ENCODE data around the gene HSPB9. TPM values are rescaled to one million over a fixed set of nuclear protein-coding genes. Genes with fewer than 3 reads are reported as not detected.

HSPB9 gene
- total and polyA plus RNA-seq, 2 donors (not counting 3 experiments of a cell fraction or from before 2014, with no cell fraction given) = not detected

- TF ChIP-seq FOS (IDR thresholded peaks at IDR 0.05; ENCODE audit: borderline replicate concordance, insufficient read depth, low read length) = no peak
- no peak for TF ChIP-seq MYC (IDR thresholded peaks at IDR 0.05; ENCODE audit: low read depth, low read length)
- TF ChIP-seq JUN (IDR thresholded peaks at IDR 0.05; ENCODE audit: borderline replicate concordance, insufficient read depth, insufficient read length, low read depth) = no peak
- no peak for TF ChIP-seq GATA2 (IDR thresholded peaks at IDR 0.05; ENCODE audit: insufficient read depth, insufficient read length, low read depth, low read length)
- no peak for TF ChIP-seq EZH2 (IDR thresholded peaks at IDR 0.05; ENCODE audit: borderline replicate concordance, low read depth, low read length, severe bottlenecking)
- TF ChIP-seq, protein P1, sequence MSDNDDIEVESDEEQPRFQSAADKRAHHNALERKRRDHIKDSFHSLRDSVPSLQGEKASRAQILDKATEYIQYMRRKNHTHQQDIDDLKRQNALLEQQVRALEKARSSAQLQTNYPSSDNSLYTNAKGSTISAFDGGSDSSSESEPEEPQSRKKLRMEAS (IDR thresholded peaks at IDR 0.05; ENCODE audit: insufficient read depth, insufficient read length) = no peak
- no peak for TF ChIP-seq CTCF (IDR thresholded peaks at IDR 0.05; ENCODE audit: extremely low read depth in 1 of 2, insufficient read depth in 1 of 2, low read depth in 1 of 2, low read length in 2 of 2)
- no peak for TF ChIP-seq POLR2AphosphoS5 (IDR thresholded peaks at IDR 0.05; ENCODE audit: insufficient read depth, low read depth, low read length)
- no peak for TF ChIP-seq POLR2A (IDR thresholded peaks at IDR 0.05; ENCODE audit: low read depth, low read length)
- dilution Hi-C loops (cut with MboI; ENCODE audit: extremely low pct_ligation_motif_present, low sequenced_read_pairs) (loop anchor here (25.0 kb wide), 1 partner anchor 151 kb away; the partner anchor contains the start of gene CNP), intact Hi-C loops (cut with micrococcal nuclease) (no loop called here)
- H3K27ac ChIP-seq (ENCODE audit: insufficient read depth, low read depth, low read length) = no peak overlapping the region
- DNase-seq (ENCODE audit: low read depth, low spot score) (no peak), FAIRE-seq (no peak)
- H3K4me1 ChIP-seq (ENCODE audit: control insufficient read depth, extremely low read depth, insufficient read depth, low read length) = peaks cover 9% of the 10 kb centered on the region
- no peak overlapping the region for H3K9ac ChIP-seq (replicated peaks; ENCODE audit: extremely low read depth, insufficient read depth, low read length)
- H3K79me2 ChIP-seq (ENCODE audit: control insufficient read depth, insufficient read depth, low read length) = no peaks in the 10 kb centered on the region
- no peaks in the 10 kb centered on the region for H3K27me3 ChIP-seq (ENCODE audit: control insufficient read depth in 2 of 2, insufficient read depth in 2 of 2, low read length in 2 of 2)
- ChIA-PET POLR2A (interaction anchor here (0.8 to 1.7 kb wide), 2 partner anchors 10 to 74 kb away, joined by 4 read pairs; no protein-coding TSS in a partner anchor), CTCF (interaction anchor here (0.6 to 2.2 kb wide), 11 partner anchors 9 to 154 kb away, joined by 3 to 13 read pairs (median 5); partner anchors contain the start of gene HSPB9)
- TSS peak; percentile 16 for BruUV-seq (replicated peaks)
- no peak overlapping the region for H3K4me3 ChIP-seq (replicated peaks in 1 of 3; ENCODE audit: insufficient read depth in 1 of 3, low read depth in 1 of 3, low read length in 3 of 3)
- H3K9me3 ChIP-seq (replicated peaks; ENCODE audit: control insufficient read depth, insufficient read depth, low read length) = no peaks in the 10 kb centered on the region
- no peak overlapping the region for H2AFZ ChIP-seq (ENCODE audit: low read depth, low read length)
- no peaks in the 10 kb centered on the region for H4K20me1 ChIP-seq (replicated peaks; ENCODE audit: control insufficient read depth, extremely low read depth, insufficient read depth, low read length)
- H3K4me2 ChIP-seq (ENCODE audit: insufficient read depth, low read length) = no peak overlapping the region
- H3K36me3 ChIP-seq (ENCODE audit: control insufficient read depth in 2 of 2, extremely low read depth in 1 of 2, insufficient read depth in 2 of 2, low read length in 2 of 2) = no peaks in the 10 kb centered on the region
- H3K9me1 ChIP-seq (replicated peaks; ENCODE audit: control insufficient read depth, extremely low read depth, insufficient read depth, low read length) = no peaks in the 10 kb centered on the region
Measured at GRCh38 chr17:42113293-42114069, 9.1 kb upstream of the HSPB9 start.
